Measurements from ENCODE around the gene CNTN5.

DNA sequence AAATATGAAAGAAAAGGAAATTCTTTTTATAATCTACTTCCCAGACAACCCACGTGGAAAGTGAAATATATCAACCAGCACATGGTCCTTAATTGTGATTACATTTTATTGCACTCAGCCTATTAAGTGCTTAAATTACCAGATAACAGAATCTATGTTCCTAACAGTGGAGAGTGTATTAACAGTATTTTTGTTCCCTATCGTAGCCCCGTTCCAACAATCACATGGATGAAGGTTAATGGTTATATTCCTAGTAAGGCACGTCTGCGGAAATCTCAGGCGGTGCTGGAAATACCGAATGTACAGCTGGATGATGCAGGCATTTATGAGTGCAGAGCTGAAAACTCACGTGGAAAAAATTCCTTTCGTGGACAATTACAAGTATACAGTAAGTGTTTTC lies 1040.3 kb downstream of the CNTN5 start:
- TF ChIP-seq, protein P1, sequence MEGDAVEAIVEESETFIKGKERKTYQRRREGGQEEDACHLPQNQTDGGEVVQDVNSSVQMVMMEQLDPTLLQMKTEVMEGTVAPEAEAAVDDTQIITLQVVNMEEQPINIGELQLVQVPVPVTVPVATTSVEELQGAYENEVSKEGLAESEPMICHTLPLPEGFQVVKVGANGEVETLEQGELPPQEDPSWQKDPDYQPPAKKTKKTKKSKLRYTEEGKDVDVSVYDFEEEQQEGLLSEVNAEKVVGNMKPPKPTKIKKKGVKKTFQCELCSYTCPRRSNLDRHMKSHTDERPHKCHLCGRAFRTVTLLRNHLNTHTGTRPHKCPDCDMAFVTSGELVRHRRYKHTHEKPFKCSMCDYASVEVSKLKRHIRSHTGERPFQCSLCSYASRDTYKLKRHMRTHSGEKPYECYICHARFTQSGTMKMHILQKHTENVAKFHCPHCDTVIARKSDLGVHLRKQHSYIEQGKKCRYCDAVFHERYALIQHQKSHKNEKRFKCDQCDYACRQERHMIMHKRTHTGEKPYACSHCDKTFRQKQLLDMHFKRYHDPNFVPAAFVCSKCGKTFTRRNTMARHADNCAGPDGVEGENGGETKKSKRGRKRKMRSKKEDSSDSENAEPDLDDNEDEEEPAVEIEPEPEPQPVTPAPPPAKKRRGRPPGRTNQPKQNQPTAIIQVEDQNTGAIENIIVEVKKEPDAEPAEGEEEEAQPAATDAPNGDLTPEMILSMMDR (IDR thresholded peaks at IDR 0.05 in 2 of 3, conservative IDR thresholded peaks at IDR 0.05 in 1 of 3; ENCODE audit: control insufficient read depth in 2 of 3, extremely low read depth in 1 of 3, insufficient read depth in 1 of 3, low read depth in 3 of 3, low read length in 3 of 3), result no peak
- TF ChIP-seq TCF7 (IDR thresholded peaks at IDR 0.05; ENCODE audit: borderline replicate concordance) (no peak), CHD2 (IDR thresholded peaks at IDR 0.05; ENCODE audit: borderline replicate concordance, low read depth, low read length) (no peak), RCOR1 (conservative IDR thresholded peaks at IDR 0.05; ENCODE audit: low read depth, low read length) (no peak), CEBPB (IDR thresholded peaks at IDR 0.05; ENCODE audit: borderline replicate concordance in 1 of 2, low read depth in 2 of 2, low read length in 2 of 2) (no peak), RAD21 (IDR thresholded peaks at IDR 0.05; ENCODE audit: insufficient read depth, low read depth, low read length) (no peak), TARDBP (IDR thresholded peaks at IDR 0.05; ENCODE audit: borderline replicate concordance) (no peak)
